Glomerular visceral epithelial cell (primary cell): ENCODE measurements around the gene TRIO.

Source experiments
- DNase-seq: peaks from one replicate; pipeline ENCODE4 v3.0.0-alpha.2; 2016; ENCODE audit errors: extremely low spot score

The TRIO gene

GRCh38 chr5:14410068-14410393 is 266.9 kb downstream of the TRIO start:
- DNase-seq, result no peak

GRCh38 chr5:14410394-14411201 is 267.5 kb downstream of the TRIO start:
- DNase-seq, result no peak

- DNase-seq, result no peak
These were observed 268.1 kb downstream of the TRIO start for GRCh38 chr5:14411216-14411615.

- DNase-seq, result no peak
These were observed 270.2 kb downstream of the TRIO start for GRCh38 chr5:14413331-14413750.

GRCh38 chr5:14414007-14414406 is 270.9 kb downstream of the TRIO start:
- DNase-seq, result no peak

- no peak for DNase-seq
These were observed 271.5 kb downstream of the TRIO start for GRCh38 chr5:14414656-14415023.

GRCh38 chr5:14415024-14415697 is 272.0 kb downstream of the TRIO start:
- DNase-seq, result no peak

GRCh38 chr5:14415698-14416074 is 272.5 kb downstream of the TRIO start:
- DNase-seq, result no peak

- DNase-seq, result peak; percentile 23
These were observed 273.6 kb downstream of the TRIO start for GRCh38 chr5:14416621-14417275.

- DNase-seq, result peak; percentile 44
These were observed 274.2 kb downstream of the TRIO start for GRCh38 chr5:14417276-14417730.

GRCh38 chr5:14417792-14418765 is 274.9 kb downstream of the TRIO start:
- no peak for DNase-seq

GRCh38 chr5:14419686-14420085 is 276.5 kb downstream of the TRIO start:
- DNase-seq, result no peak

GRCh38 chr5:14420101-14420811 is 277.1 kb downstream of the TRIO start:
- DNase-seq, result peak; percentile 79

- DNase-seq, result no peak
These were observed 278.7 kb downstream of the TRIO start for GRCh38 chr5:14421851-14422250.

- peak; percentile 59 for DNase-seq
These were observed 281.0 kb downstream of the TRIO start for GRCh38 chr5:14424011-14424685.

GRCh38 chr5:14425559-14425958 is 282.4 kb downstream of the TRIO start:
- no peak for DNase-seq

- DNase-seq, result no peak
These were observed 283.4 kb downstream of the TRIO start for GRCh38 chr5:14426521-14426920.

GRCh38 chr5:14428302-14429081 is 285.4 kb downstream of the TRIO start:
- peak; percentile 66 for DNase-seq
